NCI-H2196 treated with DMSO at 0.1 percent for 48 hours (cell line): ENCODE measurements around the gene ARL10.

Experiments used
- DNase-seq: peaks from one replicate; lab custom pipeline; 2025; ENCODE audit not compliant: unreplicated experiment; lab: John Stamatoyannopoulos, UW

ARL10 gene

GRCh38 chr5:176365351-176366231, at the start of gene ARL10:
Gene ARL10, plus strand, starts transcription at chr5:176365487. Its CDS starts 77 bp downstream, at chr5:176365564.
- no peak for DNase-seq

GRCh38 chr5:176317534-176318374, 47.5 kb upstream of the ARL10 start:
- no peak for DNase-seq

- DNase-seq: no peak
These were observed 45.3 kb upstream of the ARL10 start for GRCh38 chr5:176319827-176320554.

GRCh38 chr5:176320577-176320976, 44.7 kb upstream of the ARL10 start:
- DNase-seq: no peak

- no peak for DNase-seq
These were observed 31.1 kb upstream of the ARL10 start for GRCh38 chr5:176334031-176334770.

GRCh38 chr5:176337913-176338312, 27.4 kb upstream of the ARL10 start:
- no peak for DNase-seq

- no peak for DNase-seq
These were observed 26.0 kb upstream of the ARL10 start for GRCh38 chr5:176339304-176339703.

GRCh38 chr5:176341325-176342157, 23.7 kb upstream of the ARL10 start:
- no peak for DNase-seq

- DNase-seq: no peak
These were observed 23.2 kb upstream of the ARL10 start for GRCh38 chr5:176342158-176342483.

GRCh38 chr5:176342766-176343458, 22.4 kb upstream of the ARL10 start:
- no peak for DNase-seq

GRCh38 chr5:176350416-176350815, 14.9 kb upstream of the ARL10 start:
- no peak for DNase-seq

GRCh38 chr5:176352116-176352878, 13.0 kb upstream of the ARL10 start:
- no peak for DNase-seq

- DNase-seq: no peak
These were observed 11.8 kb upstream of the ARL10 start for GRCh38 chr5:176353533-176353932.

GRCh38 chr5:176355400-176356178, 9.7 kb upstream of the ARL10 start:
- DNase-seq: no peak

- DNase-seq: no peak
These were observed 9.1 kb upstream of the ARL10 start for GRCh38 chr5:176356179-176356566.

- no peak for DNase-seq
These were observed 5.6 kb upstream of the ARL10 start for GRCh38 chr5:176359658-176360057.

- DNase-seq: no peak
These were observed 4.3 kb upstream of the ARL10 start for GRCh38 chr5:176360894-176361436.
